Choroid plexus epithelial cell (primary cell): ENCODE data around the gene CCDC85B.

ENCODE experiments used
- DNase-seq: peaks from one replicate; pipeline ENCODE4 v3.0.0-alpha.2; 2010; ENCODE audit warnings: low read depth
- H3K4me3 ChIP-seq: 2 replicates; pipeline ENCODE4 v1.5.1; 2011; ENCODE audit warnings: low read depth, mild to moderate bottlenecking, control low read depth, low read length, moderate library complexity
- CTCF ChIP-seq: conservative IDR thresholded peaks from 2 replicates; pipeline ENCODE4 v1.5.1; 2011; ENCODE audit warnings: low read depth, mild to moderate bottlenecking, control low read depth, inconsistent platforms, low read length, moderate library complexity

CCDC85B gene

GRCh38 chr11:65932558-65932919 is 42.1 kb downstream of the CCDC85B start:
- DNase-seq, result peak; percentile 47
- no peak overlapping the region for H3K4me3 ChIP-seq
- TF ChIP-seq CTCF, result no peak

- TF ChIP-seq CTCF, result no peak
- DNase-seq, result peak; percentile 33
- H3K4me3 ChIP-seq, result no peak overlapping the region
Measured at GRCh38 chr11:65934014-65934413, 43.5 kb downstream of the CCDC85B start.

GRCh38 chr11:65937766-65938165 is 47.3 kb downstream of the CCDC85B start:
- TF ChIP-seq CTCF, result no peak
- H3K4me3 ChIP-seq, result no peak overlapping the region
- DNase-seq, result no peak
